Measurements from ENCODE around the gene TECPR2.

TECPR2 gene

GRCh38 chr14:102434647-102435175 is 72.0 kb downstream of the TECPR2 start:
- no peak for DNase-seq

- peak; percentile 51 for DNase-seq
Observed at GRCh38 chr14:102437997-102438915, 75.5 kb downstream of the TECPR2 start.

GRCh38 chr14:102439556-102439955 is 76.8 kb downstream of the TECPR2 start:
- DNase-seq, result no peak

GRCh38 chr14:102440392-102440791 is 77.7 kb downstream of the TECPR2 start:
- DNase-seq, result no peak

- no peak for DNase-seq
Observed at GRCh38 chr14:102442241-102443211, 79.8 kb downstream of the TECPR2 start.

- no peak for DNase-seq
Observed at GRCh38 chr14:102445066-102445465, 82.3 kb downstream of the TECPR2 start.

GRCh38 chr14:102445641-102446040 is 82.9 kb downstream of the TECPR2 start:
- no peak for DNase-seq

GRCh38 chr14:102450206-102451063 is 87.7 kb downstream of the TECPR2 start:
- DNase-seq, result no peak

- DNase-seq, result no peak
Observed at GRCh38 chr14:102451064-102451352, 88.3 kb downstream of the TECPR2 start.

GRCh38 chr14:102452302-102452701 is 89.6 kb downstream of the TECPR2 start:
- no peak for DNase-seq

- DNase-seq, result no peak
Observed at GRCh38 chr14:102454711-102455110, 92.0 kb downstream of the TECPR2 start.

- DNase-seq, result no peak
Observed at GRCh38 chr14:102457509-102457908, 94.8 kb downstream of the TECPR2 start.

GRCh38 chr14:102461490-102462338 is 99.0 kb downstream of the TECPR2 start:
- DNase-seq, result no peak

GRCh38 chr14:102462391-102462790 is 99.7 kb downstream of the TECPR2 start:
- no peak for DNase-seq

- no peak for DNase-seq
Observed at GRCh38 chr14:102464006-102464405, 101.3 kb downstream of the TECPR2 start.

GRCh38 chr14:102464846-102465341 is 102.2 kb downstream of the TECPR2 start:
- no peak for DNase-seq

GRCh38 chr14:102469261-102469660 is 106.5 kb downstream of the TECPR2 start:
- DNase-seq, result no peak

GRCh38 chr14:102471921-102472790 is 109.4 kb downstream of the TECPR2 start:
- no peak for DNase-seq

- no peak for DNase-seq
Observed at GRCh38 chr14:102472791-102473150, 110.0 kb downstream of the TECPR2 start.

- DNase-seq, result no peak
Observed at GRCh38 chr14:102473559-102473958, 110.8 kb downstream of the TECPR2 start.
